Psoas muscle (tissue), 8 donors: ENCODE measurements around the gene NUP133. TPM values are rescaled to one million over a fixed set of nuclear protein-coding genes. Genes with fewer than 3 reads are reported as not detected.

Experiments used
- ATAC-seq, 4 donors: fragments of 200-7000 bp; cut with Tn5 transposase; one replicate each; pipeline ENCODE4 v1.9.1; 2020; ENCODE audit warnings: moderate library complexity in 3 of 4, mild to moderate bottlenecking in 2 of 4
- DNase-seq, 2 donors: peaks; one replicate each; pipeline ENCODE4 v3.0.0-alpha.2; 2020
- H3K27ac ChIP-seq: fragments of 200-600 bp; one replicate; pipeline ENCODE4 v1.8.0; 2022
- H3K27me3 ChIP-seq, 3 donors: fragments of 200-600 bp in 1 of 3; one replicate each; pipeline versions ENCODE4 v1.6.1 to v1.8.0; 2013 to 2022; ENCODE audit warnings: low read length in 2 of 3, mild to moderate bottlenecking in 2 of 3, moderate library complexity in 1 of 3; ENCODE audit not compliant: insufficient read depth in 3 of 3
- H3K36me3 ChIP-seq, 2 donors: fragments of 200-600 bp in 1 of 2; one replicate each; pipeline versions ENCODE4 v1.6.1 to v1.8.0; 2013 to 2022; ENCODE audit warnings: low read depth in 1 of 2, mild to moderate bottlenecking in 1 of 2, moderate library complexity in 1 of 2; ENCODE audit not compliant: insufficient read depth in 1 of 2
- H3K4me1 ChIP-seq: fragments of 200-600 bp; one replicate; pipeline ENCODE4 v1.8.0; 2022
- H3K4me3 ChIP-seq: fragments of 200-600 bp; one replicate; pipeline ENCODE4 v1.8.0; 2022; ENCODE audit warnings: mild to moderate bottlenecking
- H3K9me3 ChIP-seq: fragments of 200-600 bp; one replicate; pipeline ENCODE4 v1.8.0; 2022
- CTCF ChIP-seq: fragments of 200-600 bp; IDR thresholded peaks from one replicate; pipeline ENCODE4 v1.8.0; 2022; ENCODE audit warnings: antibody characterized with exemption
- WGBS, 3 donors: extraction: QIAGEN DNeasy Blood & Tissue Kit; methylation state at CpG; one replicate each; pipeline versions ENCODE4 v1.1.6 to v1.1.7; 2013; 5-methylcytosine and 5-hydroxymethylcytosine counted together
- intact Hi-C, 2 donors: fragments of 100-400 bp; cut with DNase I; formaldehyde crosslinking; loops; one replicate each; pipeline versions ENCODE4 v1.11.0 to v1.14.2; 2022
- polyA plus RNA-seq, 3 donors: library from polyadenylated mRNA; stranded (reverse); fragments of 200-250 nt; gene quantifications; one replicate each; pipeline ENCODE4 v1.2.3, GENCODE V29; 2013
- total RNA-seq, 4 donors: library from RNA; stranded (reverse); fragmentation: NEBNext Ultra II Directional in 2 of 4; extraction: Animal tissue kit (Norgen Biotek cat#: 25700) in 2 of 4; gene quantifications; one replicate each; pipeline versions ENCODE4 v1.2.1 to v1.2.4, GENCODE V29; 2021 to 2023
- donor health status: healthy with polysubstance abuse.
- donor health status: DM: no; HTN: no; CAD: no; lungs with moderate emphysema.
- donor health status: Bipolar disorder and iron deficiency.
- donor health status: healthy.
- donor health status: DM: yes; HTN: yes; CAD: no.
- donor health status: DM: no; HTN: no; CAD: no.
- donor health status: DM: no; HTN: no; CAD: no.
- donor health status: DM: yes; HTN: yes; CAD: no.

The NUP133 gene
- total and polyA plus RNA-seq, 7 donors = 9.3 to 29.3 (median 24.1) TPM

GRCh38 chr1:229552732-229553131 lies 44.6 kb upstream of the NUP133 start:
- H3K27me3 ChIP-seq = no peaks in the 10 kb centered on the region
- ATAC-seq (no peak), DNase-seq (no peak)
- H3K27ac ChIP-seq = no peak overlapping the region
- intact Hi-C loops = no loop called here
- 60 to 74% (median 71%) methylated on average over 5 of the region's 5 CpGs for WGBS, 3 donors
- H3K4me1 ChIP-seq = peaks cover 22% of the 10 kb centered on the region
- H3K9me3 ChIP-seq = no peaks in the 10 kb centered on the region
- no peak overlapping the region for H3K4me3 ChIP-seq
- no peak for TF ChIP-seq CTCF
- peaks cover 0 to 10% of the 10 kb centered on the region in 2 donors for H3K36me3 ChIP-seq

GRCh38 chr1:229550812-229551567 lies 42.8 kb upstream of the NUP133 start:
- H3K9me3 ChIP-seq = no peaks in the 10 kb centered on the region
- 58 to 78% (median 60%) methylated on average over 3 of the region's 3 CpGs for WGBS, 3 donors
- H3K36me3 ChIP-seq = peaks cover 5 to 28% of the 10 kb centered on the region in 2 donors
- intact Hi-C loops = no loop called here
- ATAC-seq (no peak), DNase-seq (no peak)
- H3K4me3 ChIP-seq = no peak overlapping the region
- H3K27me3 ChIP-seq = no peaks in the 10 kb centered on the region
- H3K27ac ChIP-seq = no peak overlapping the region
- peaks cover 8% of the 10 kb centered on the region for H3K4me1 ChIP-seq
- no peak for TF ChIP-seq CTCF

- H3K9me3 ChIP-seq = no peaks in the 10 kb centered on the region
- ATAC-seq = no peak
- WGBS, 3 donors = 95 to 96% (median 96%) methylated on average over 7 of the region's 7 CpGs
- no peaks in the 10 kb centered on the region for H3K4me1 ChIP-seq
- no peak overlapping the region for H3K4me3 ChIP-seq
- intact Hi-C loops = no loop called here
- TF ChIP-seq CTCF = no peak
- no peaks in the 10 kb centered on the region for H3K27me3 ChIP-seq
- H3K27ac ChIP-seq = no peak overlapping the region
- H3K36me3 ChIP-seq = peaks cover 5 to 60% of the 10 kb centered on the region in 2 donors
- no peak for DNase-seq
These were observed 39.4 kb upstream of the NUP133 start for GRCh38 chr1:229547542-229547941.

- H3K9me3 ChIP-seq = no peaks in the 10 kb centered on the region
- no peak for DNase-seq
- H3K36me3 ChIP-seq = peaks cover 5 to 90% of the 10 kb centered on the region in 2 donors
- H3K4me3 ChIP-seq = no peak overlapping the region
- no peaks in the 10 kb centered on the region for H3K4me1 ChIP-seq
- TF ChIP-seq CTCF = no peak
- intact Hi-C loops = no loop called here
- no peak for ATAC-seq
- WGBS, 3 donors = 93 to 95% (median 95%) methylated on average over 1 of the region's 1 CpG
- H3K27ac ChIP-seq = no peak overlapping the region
- H3K27me3 ChIP-seq = no peaks in the 10 kb centered on the region
These were observed 36.4 kb upstream of the NUP133 start for GRCh38 chr1:229544587-229544986.
